Liver (tissue), 9 donors: ENCODE measurements around the gene DPP6. TPM values are rescaled to one million over a fixed set of nuclear protein-coding genes. Genes with fewer than 3 reads are reported as not detected.

Source experiments
- DNase-seq: peaks from one replicate; pipeline ENCODE4 v3.0.0-alpha.2; 2017; ENCODE audit warnings: low spot score
- H3K27ac ChIP-seq, 2 donors: one replicate each; pipeline ENCODE4 v1.7.0; 2013; ENCODE audit warnings: inconsistent platforms in 2 of 2, low read length in 2 of 2, control low read depth in 1 of 2, low read depth in 1 of 2, mild to moderate bottlenecking in 1 of 2
- H3K27me3 ChIP-seq, 4 donors: one replicate each; pipeline versions ENCODE4 v1.6.1 to v1.7.0; 2013; ENCODE audit warnings: low read length in 3 of 4, inconsistent platforms in 1 of 4, mild to moderate bottlenecking in 1 of 4, moderate library complexity in 1 of 4; ENCODE audit not compliant: control insufficient read depth in 4 of 4, insufficient read depth in 4 of 4
- H3K36me3 ChIP-seq, 4 donors: one replicate each; pipeline versions ENCODE4 v1.6.1 to v1.7.0; 2013; ENCODE audit warnings: low read length in 3 of 4, mild to moderate bottlenecking in 3 of 4, low read depth in 1 of 4, moderate library complexity in 1 of 4; ENCODE audit not compliant: control insufficient read depth in 4 of 4, insufficient read depth in 3 of 4
- H3K4me1 ChIP-seq, 4 donors: one replicate each; pipeline versions ENCODE4 v1.6.1 to v1.7.0; 2013; ENCODE audit warnings: low read length in 3 of 4, mild to moderate bottlenecking in 3 of 4, moderate library complexity in 1 of 4; ENCODE audit not compliant: control insufficient read depth in 4 of 4, insufficient read depth in 4 of 4
- H3K4me3 ChIP-seq, 3 donors: one replicate each; pipeline versions ENCODE4 v1.6.1 to v1.7.0; 2013; ENCODE audit warnings: low read length in 3 of 3, control low read depth in 1 of 3, low read depth in 1 of 3, mild to moderate bottlenecking in 1 of 3
- H3K9ac ChIP-seq, 2 donors: one replicate each; pipeline ENCODE4 v1.7.0; 2013; ENCODE audit warnings: low read length in 2 of 2, mild to moderate bottlenecking in 2 of 2, moderate library complexity in 2 of 2, control low read depth in 1 of 2, low read depth in 1 of 2
- H3K9me3 ChIP-seq, 4 donors: one replicate each; pipeline versions ENCODE4 v1.6.1 to v1.7.0; 2013; ENCODE audit warnings: low read length in 3 of 4; ENCODE audit not compliant: control insufficient read depth in 4 of 4
- EGR1 ChIP-seq, 2 donors: IDR thresholded peaks; 2 replicates each; pipeline ENCODE4 v1.6.1; 2016 to 2018; ENCODE audit warnings: antibody characterized with exemption in 2 of 2, low read depth in 2 of 2
- FOXA1 ChIP-seq: IDR thresholded peaks from 2 replicates; pipeline ENCODE4 v1.6.1; 2016; ENCODE audit warnings: antibody characterized with exemption
- FOXA2 ChIP-seq: IDR thresholded peaks from 2 replicates; pipeline ENCODE4 v1.6.1; 2016; ENCODE audit warnings: antibody characterized with exemption
- GABPA ChIP-seq, 2 donors: IDR thresholded peaks in 1 of 2; conservative IDR thresholded peaks in 1 of 2; 2 replicates each; pipeline ENCODE4 v1.6.1; 2016; ENCODE audit warnings: antibody characterized with exemption in 2 of 2, mild to moderate bottlenecking in 1 of 2, moderate library complexity in 1 of 2
- HNF4A ChIP-seq, 2 donors: conservative IDR thresholded peaks; 2 replicates each; pipeline ENCODE4 v1.6.1; 2016; ENCODE audit warnings: antibody characterized with exemption in 2 of 2, mild to moderate bottlenecking in 2 of 2
- JUND ChIP-seq, 2 donors: IDR thresholded peaks; 2 replicates each; pipeline ENCODE4 v1.6.1; 2016; ENCODE audit warnings: antibody characterized with exemption in 2 of 2
- NR2F2 ChIP-seq: IDR thresholded peaks from 2 replicates; pipeline ENCODE4 v1.6.1; 2016; ENCODE audit warnings: antibody characterized with exemption
- RAD21 ChIP-seq, 2 donors: IDR thresholded peaks; 2 replicates each; pipeline ENCODE4 v1.6.1; 2016; ENCODE audit warnings: antibody characterized with exemption in 2 of 2, mild to moderate bottlenecking in 2 of 2
- RXRA ChIP-seq, 2 donors: IDR thresholded peaks; 2 replicates each; pipeline ENCODE4 v1.6.1; 2017 to 2018; ENCODE audit warnings: antibody characterized with exemption in 2 of 2, mild to moderate bottlenecking in 1 of 2
- SP1 ChIP-seq: IDR thresholded peaks from 2 replicates; pipeline ENCODE4 v1.6.1; 2018; ENCODE audit warnings: antibody characterized with exemption, mild to moderate bottlenecking
- TAF1 ChIP-seq: conservative IDR thresholded peaks from 2 replicates; pipeline ENCODE4 v1.6.1; 2016; ENCODE audit warnings: antibody characterized with exemption, mild to moderate bottlenecking
- YY1 ChIP-seq: IDR thresholded peaks from 2 replicates; pipeline ENCODE4 v1.6.1; 2016; ENCODE audit warnings: antibody characterized with exemption, mild to moderate bottlenecking
- WGBS: extraction: QIAGEN DNeasy Blood & Tissue Kit; methylation state at CpG from one replicate; pipeline ENCODE4 v1.1.7; 2013; 5-methylcytosine and 5-hydroxymethylcytosine counted together
- polyA plus RNA-seq, 2 donors: library from polyadenylated mRNA; stranded (reverse) in 1 of 2; unstranded in 1 of 2; fragments of 200-250 nt in 1 of 2; fragments of >200 nt in 1 of 2; fragmentation: Nextera tagmentation in 1 of 2; extraction: Ambion mirVana in 1 of 2; gene quantifications; one replicate each; pipeline versions ENCODE4 v1.2.1 to v1.2.3, GENCODE V29; 2013 to 2015
- total RNA-seq, 2 donors: library from RNA; depleted of rRNA; stranded (reverse); fragments of >200 nt; gene quantifications; one replicate each; pipeline ENCODE4 v1.2.3, GENCODE V29; 2014
- TF ChIP-seq, protein P1 (sequence below): IDR thresholded peaks from 2 replicates; pipeline ENCODE4 v1.6.1; 2016; ENCODE audit warnings: antibody characterized with exemption
- TF ChIP-seq, protein P2 (sequence below): IDR thresholded peaks from 2 replicates; pipeline ENCODE4 v1.6.1; 2016; ENCODE audit warnings: antibody characterized with exemption, mild to moderate bottlenecking
- TF ChIP-seq, protein P3 (sequence below): IDR thresholded peaks from 2 replicates; pipeline ENCODE4 v1.6.1; 2016; ENCODE audit warnings: antibody characterized with exemption
- TF ChIP-seq, protein P4 (sequence below): IDR thresholded peaks from 2 replicates; pipeline ENCODE4 v1.6.1; 2016; ENCODE audit warnings: antibody characterized with exemption
- TF ChIP-seq, protein P5 (sequence below): fragments of 150-350 bp; IDR thresholded peaks from 2 replicates; pipeline ENCODE4 v1.5.1; 2017; ENCODE audit warnings: improper control_type of control experiment, low read depth, low read length; ENCODE audit not compliant: missing input control
- donor health status: healthy.
- donor health status: healthy.
- donor health status: healthy.
- donor health status: healthy.
- donor health status: healthy.

Gene DPP6
- total and polyA plus RNA-seq, 4 donors, result 0.01 TPM; not detected in 3

DNA sequence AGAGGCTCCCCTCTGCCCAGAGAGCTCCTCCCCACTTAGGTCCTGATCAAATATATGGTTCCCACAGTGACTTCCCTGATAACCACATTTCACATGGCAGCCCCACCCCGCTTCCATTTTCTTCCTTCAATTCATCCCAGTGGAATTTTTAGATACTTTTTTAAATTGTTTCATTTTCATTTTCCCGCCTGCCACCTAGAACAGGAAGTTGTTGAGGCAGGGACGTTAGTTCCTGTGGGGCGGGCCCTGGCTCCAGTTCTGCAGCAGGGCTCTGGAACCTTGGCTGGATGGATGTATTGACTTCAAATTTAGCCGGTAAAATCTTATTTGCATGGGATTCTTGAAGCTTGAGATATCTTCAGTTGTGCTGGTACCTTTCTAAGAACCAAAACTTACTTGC lies 724.2 kb downstream of the DPP6 start:
- no peak for DNase-seq
- Histone ChIP-seq H3K36me3 (no peaks in the 10 kb centered on the region), H3K27ac (no peak overlapping the region), H3K27me3 (peaks cover 0 to 3% (median 0%) of the 10 kb centered on the region in 4 donors), H3K9ac (no peak overlapping the region), H3K9me3 (no peaks in the 10 kb centered on the region), H3K4me1 (no peaks in the 10 kb centered on the region), H3K4me3 (no peak overlapping the region)
- WGBS, result 58% methylated on average over 5 of the region's 5 CpGs
- TF ChIP-seq SP1, result no peak
- TF ChIP-seq RXRA (IDR thresholded peaks at IDR 0.05), result no peak

DNA sequence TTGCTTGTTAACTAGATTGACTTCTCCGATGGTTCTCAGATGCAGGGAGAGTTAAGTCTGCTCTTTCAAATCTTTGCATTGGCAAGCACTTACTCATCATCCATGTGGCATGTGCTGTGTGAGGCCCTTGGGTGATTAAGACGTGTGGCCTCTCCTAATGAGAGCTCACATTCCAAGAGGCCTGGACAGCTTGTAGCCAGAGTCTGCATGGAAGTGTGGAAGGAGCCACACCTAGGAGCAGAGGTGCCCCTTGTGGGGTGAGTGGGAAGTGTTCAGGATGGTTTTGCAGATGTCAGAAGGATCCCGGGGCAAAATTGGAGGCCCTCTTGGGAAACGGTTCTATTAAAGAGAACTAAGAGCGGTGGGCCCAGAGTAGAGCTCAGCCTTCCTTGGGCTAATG lies 724.8 kb downstream of the DPP6 start:
- Histone ChIP-seq H3K4me1 (no peaks in the 10 kb centered on the region), H3K27ac (no peak overlapping the region), H3K9me3 (no peaks in the 10 kb centered on the region), H3K9ac (no peak overlapping the region), H3K36me3 (no peaks in the 10 kb centered on the region), H3K27me3 (peaks cover 0 to 3% (median 0%) of the 10 kb centered on the region in 4 donors), H3K4me3 (no peak overlapping the region)
- TF ChIP-seq SP1 (no peak), EGR1 (IDR thresholded peaks at IDR 0.05; ENCODE audit: low read depth in 2 of 2) (no peak), HNF4A (conservative IDR thresholded peaks at IDR 0.05) (no peak), RXRA (IDR thresholded peaks at IDR 0.05) (no peak), GABPA (IDR thresholded peaks at IDR 0.05 in 1 of 2, conservative IDR thresholded peaks at IDR 0.05 in 1 of 2) (no peak), JUND (IDR thresholded peaks at IDR 0.05) (no peak), YY1 (no peak), FOXA1 (no peak), NR2F2 (no peak), RAD21 (IDR thresholded peaks at IDR 0.05) (no peak), TAF1 (no peak), FOXA2 (no peak)
- TF ChIP-seq, protein P1, sequence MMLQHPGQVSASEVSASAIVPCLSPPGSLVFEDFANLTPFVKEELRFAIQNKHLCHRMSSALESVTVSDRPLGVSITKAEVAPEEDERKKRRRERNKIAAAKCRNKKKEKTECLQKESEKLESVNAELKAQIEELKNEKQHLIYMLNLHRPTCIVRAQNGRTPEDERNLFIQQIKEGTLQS, result no peak
- TF ChIP-seq, protein P2, sequence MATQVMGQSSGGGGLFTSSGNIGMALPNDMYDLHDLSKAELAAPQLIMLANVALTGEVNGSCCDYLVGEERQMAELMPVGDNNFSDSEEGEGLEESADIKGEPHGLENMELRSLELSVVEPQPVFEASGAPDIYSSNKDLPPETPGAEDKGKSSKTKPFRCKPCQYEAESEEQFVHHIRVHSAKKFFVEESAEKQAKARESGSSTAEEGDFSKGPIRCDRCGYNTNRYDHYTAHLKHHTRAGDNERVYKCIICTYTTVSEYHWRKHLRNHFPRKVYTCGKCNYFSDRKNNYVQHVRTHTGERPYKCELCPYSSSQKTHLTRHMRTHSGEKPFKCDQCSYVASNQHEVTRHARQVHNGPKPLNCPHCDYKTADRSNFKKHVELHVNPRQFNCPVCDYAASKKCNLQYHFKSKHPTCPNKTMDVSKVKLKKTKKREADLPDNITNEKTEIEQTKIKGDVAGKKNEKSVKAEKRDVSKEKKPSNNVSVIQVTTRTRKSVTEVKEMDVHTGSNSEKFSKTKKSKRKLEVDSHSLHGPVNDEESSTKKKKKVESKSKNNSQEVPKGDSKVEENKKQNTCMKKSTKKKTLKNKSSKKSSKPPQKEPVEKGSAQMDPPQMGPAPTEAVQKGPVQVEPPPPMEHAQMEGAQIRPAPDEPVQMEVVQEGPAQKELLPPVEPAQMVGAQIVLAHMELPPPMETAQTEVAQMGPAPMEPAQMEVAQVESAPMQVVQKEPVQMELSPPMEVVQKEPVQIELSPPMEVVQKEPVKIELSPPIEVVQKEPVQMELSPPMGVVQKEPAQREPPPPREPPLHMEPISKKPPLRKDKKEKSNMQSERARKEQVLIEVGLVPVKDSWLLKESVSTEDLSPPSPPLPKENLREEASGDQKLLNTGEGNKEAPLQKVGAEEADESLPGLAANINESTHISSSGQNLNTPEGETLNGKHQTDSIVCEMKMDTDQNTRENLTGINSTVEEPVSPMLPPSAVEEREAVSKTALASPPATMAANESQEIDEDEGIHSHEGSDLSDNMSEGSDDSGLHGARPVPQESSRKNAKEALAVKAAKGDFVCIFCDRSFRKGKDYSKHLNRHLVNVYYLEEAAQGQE, result no peak
- TF ChIP-seq, protein P3, sequence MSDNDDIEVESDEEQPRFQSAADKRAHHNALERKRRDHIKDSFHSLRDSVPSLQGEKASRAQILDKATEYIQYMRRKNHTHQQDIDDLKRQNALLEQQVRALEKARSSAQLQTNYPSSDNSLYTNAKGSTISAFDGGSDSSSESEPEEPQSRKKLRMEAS, result no peak
- TF ChIP-seq, protein P4, sequence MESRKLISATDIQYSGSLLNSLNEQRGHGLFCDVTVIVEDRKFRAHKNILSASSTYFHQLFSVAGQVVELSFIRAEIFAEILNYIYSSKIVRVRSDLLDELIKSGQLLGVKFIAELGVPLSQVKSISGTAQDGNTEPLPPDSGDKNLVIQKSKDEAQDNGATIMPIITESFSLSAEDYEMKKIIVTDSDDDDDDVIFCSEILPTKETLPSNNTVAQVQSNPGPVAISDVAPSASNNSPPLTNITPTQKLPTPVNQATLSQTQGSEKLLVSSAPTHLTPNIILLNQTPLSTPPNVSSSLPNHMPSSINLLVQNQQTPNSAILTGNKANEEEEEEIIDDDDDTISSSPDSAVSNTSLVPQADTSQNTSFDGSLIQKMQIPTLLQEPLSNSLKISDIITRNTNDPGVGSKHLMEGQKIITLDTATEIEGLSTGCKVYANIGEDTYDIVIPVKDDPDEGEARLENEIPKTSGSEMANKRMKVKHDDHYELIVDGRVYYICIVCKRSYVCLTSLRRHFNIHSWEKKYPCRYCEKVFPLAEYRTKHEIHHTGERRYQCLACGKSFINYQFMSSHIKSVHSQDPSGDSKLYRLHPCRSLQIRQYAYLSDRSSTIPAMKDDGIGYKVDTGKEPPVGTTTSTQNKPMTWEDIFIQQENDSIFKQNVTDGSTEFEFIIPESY, result no peak
- TF ChIP-seq, protein P5, sequence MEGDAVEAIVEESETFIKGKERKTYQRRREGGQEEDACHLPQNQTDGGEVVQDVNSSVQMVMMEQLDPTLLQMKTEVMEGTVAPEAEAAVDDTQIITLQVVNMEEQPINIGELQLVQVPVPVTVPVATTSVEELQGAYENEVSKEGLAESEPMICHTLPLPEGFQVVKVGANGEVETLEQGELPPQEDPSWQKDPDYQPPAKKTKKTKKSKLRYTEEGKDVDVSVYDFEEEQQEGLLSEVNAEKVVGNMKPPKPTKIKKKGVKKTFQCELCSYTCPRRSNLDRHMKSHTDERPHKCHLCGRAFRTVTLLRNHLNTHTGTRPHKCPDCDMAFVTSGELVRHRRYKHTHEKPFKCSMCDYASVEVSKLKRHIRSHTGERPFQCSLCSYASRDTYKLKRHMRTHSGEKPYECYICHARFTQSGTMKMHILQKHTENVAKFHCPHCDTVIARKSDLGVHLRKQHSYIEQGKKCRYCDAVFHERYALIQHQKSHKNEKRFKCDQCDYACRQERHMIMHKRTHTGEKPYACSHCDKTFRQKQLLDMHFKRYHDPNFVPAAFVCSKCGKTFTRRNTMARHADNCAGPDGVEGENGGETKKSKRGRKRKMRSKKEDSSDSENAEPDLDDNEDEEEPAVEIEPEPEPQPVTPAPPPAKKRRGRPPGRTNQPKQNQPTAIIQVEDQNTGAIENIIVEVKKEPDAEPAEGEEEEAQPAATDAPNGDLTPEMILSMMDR, result no peak
- WGBS, result 79% methylated on average over 5 of the region's 5 CpGs
- no peak for DNase-seq
